Measurements from ENCODE around the gene TMC1. TPM values are rescaled to one million over a fixed set of nuclear protein-coding genes. Genes with fewer than 3 reads are reported as not detected.

TMC1 gene
- total and polyA plus RNA-seq, 10 of the 15 experiments (the other 5 are each of a cell fraction or from before 2014, with no cell fraction given), result 0.06 to 0.94 (median 0.40) TPM; not detected in 1

GRCh38 chr9:72648324-72649126 is 127.1 kb downstream of the TMC1 start:
- 36% methylated on average over 5 of the region's 5 CpGs for WGBS (ENCODE audit: insufficient coverage, insufficient replicate concordance, low lambda C conversion rate, missing lambda C conversion rate)
- no peak overlapping the region for H3K4me3 ChIP-seq
- no peaks in the 10 kb centered on the region for H3K4me1 ChIP-seq (ENCODE audit: control insufficient read depth, insufficient read depth, low read length)
- POLR2A ChIA-PET, result no interaction called here
- H3K79me2 ChIP-seq (ENCODE audit: control insufficient read depth, insufficient read depth, low read length), result no peaks in the 10 kb centered on the region
- no peaks in the 10 kb centered on the region for H3K27me3 ChIP-seq (replicated peaks in 1 of 2; ENCODE audit: control insufficient read depth in 2 of 2, insufficient read depth in 2 of 2, low read length in 1 of 2)
- H3K4me2 ChIP-seq (ENCODE audit: control insufficient read depth, insufficient read depth), result no peak overlapping the region
- no peaks in the 10 kb centered on the region for H3K9me3 ChIP-seq (replicated peaks; ENCODE audit: control insufficient read depth, insufficient read depth, low read length)
- SMC1A ChIA-PET (ENCODE audit: uncharacterized antibody, unreplicated experiment), result interaction anchor here (0.6 to 1.1 kb wide), 2 partner anchors 106 to 654 kb away, joined by 3 read pairs; no protein-coding TSS in a partner anchor
- RAD21 ChIA-PET (ENCODE audit: unreplicated experiment), result no interaction called here
- DNase-seq (ENCODE audit: low read depth, low spot score) (no peak), ATAC-seq (peak; percentile 30; the same call in 2 of the 3 replicates), FAIRE-seq (no peak)
- H3K9ac ChIP-seq (ENCODE audit: control insufficient read depth, insufficient read depth, low read length), result no peak overlapping the region
- no TSS peak for BruUV-seq (replicated peaks)
- H3K27ac ChIP-seq (ENCODE audit: control insufficient read depth, insufficient read depth), result no peak overlapping the region
- CTCF ChIA-PET, result interaction anchor here (0.6 kb wide), 1 partner anchor 446 kb away, joined by 4 read pairs; no protein-coding TSS in a partner anchor
- no peaks in the 10 kb centered on the region for H4K20me1 ChIP-seq (ENCODE audit: control insufficient read depth, insufficient read depth)
- TF ChIP-seq NFXL1 (IDR thresholded peaks at IDR 0.05; ENCODE audit: borderline replicate concordance), result no peak
- TF ChIP-seq BCL11A (IDR thresholded peaks at IDR 0.05; ENCODE audit: low read depth, low read length), result no peak
- no peak for TF ChIP-seq CHD1 (IDR thresholded peaks at IDR 0.05; ENCODE audit: low read depth, low read length)
- no peaks in the 10 kb centered on the region for H3K36me3 ChIP-seq (ENCODE audit: control insufficient read depth in 2 of 2, insufficient read depth in 2 of 2, low read length in 1 of 2)
- in situ Hi-C loops (cut with MboI), result no loop called here
- intact Hi-C loops (cut with micrococcal nuclease; ENCODE audit: unreplicated experiment), result no loop called here
- H2AFZ ChIP-seq (ENCODE audit: control insufficient read depth, low read depth, low read length), result no peak overlapping the region

DNA sequence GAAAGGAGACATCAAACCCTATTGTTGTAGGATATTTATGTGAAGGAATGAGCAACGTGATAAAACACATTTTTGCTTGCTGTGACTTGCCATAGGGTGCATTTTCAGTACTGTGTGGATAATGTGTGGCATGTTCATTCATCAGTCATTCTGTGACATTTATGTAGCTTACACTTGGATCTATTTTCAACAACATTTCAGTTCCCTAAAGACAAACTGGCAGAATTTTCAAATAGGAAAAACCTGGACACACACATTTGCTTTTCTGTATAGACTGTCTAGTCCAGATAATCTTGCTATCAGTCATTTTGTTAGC is 127.7 kb downstream of the TMC1 start:
- H3K4me1 ChIP-seq (ENCODE audit: control insufficient read depth, insufficient read depth, low read length), result no peaks in the 10 kb centered on the region
- H3K79me2 ChIP-seq (ENCODE audit: control insufficient read depth, insufficient read depth, low read length), result no peaks in the 10 kb centered on the region
- H3K36me3 ChIP-seq (ENCODE audit: control insufficient read depth in 2 of 2, insufficient read depth in 2 of 2, low read length in 1 of 2), result no peaks in the 10 kb centered on the region
- CTCF ChIA-PET, result interaction anchor here (0.8 kb wide), 1 partner anchor 610 kb away, joined by 3 read pairs; no protein-coding TSS in a partner anchor
- no peak overlapping the region for H2AFZ ChIP-seq (ENCODE audit: control insufficient read depth, low read depth, low read length)
- DNase-seq (ENCODE audit: low read depth, low spot score), result no peak
- POLR2A ChIA-PET, result no interaction called here
- TF ChIP-seq ZNF622 (IDR thresholded peaks at IDR 0.05) (no peak), PBX3 (IDR thresholded peaks at IDR 0.05; ENCODE audit: insufficient replicate concordance, low read depth, low read length) (no peak), MEF2A (IDR thresholded peaks at IDR 0.05; ENCODE audit: insufficient read depth, low read depth, low read length) (no peak), REST (IDR thresholded peaks at IDR 0.05; ENCODE audit: low read depth, low read length) (no peak), ASH2L (IDR thresholded peaks at IDR 0.05; ENCODE audit: borderline replicate concordance, low read depth) (no peak)
- SMC1A ChIA-PET (ENCODE audit: uncharacterized antibody, unreplicated experiment), result interaction anchor here (0.6 to 1.1 kb wide), 3 partner anchors 107 to 654 kb away, joined by 3 to 4 read pairs (median 3); no protein-coding TSS in a partner anchor
- RAD21 ChIA-PET (ENCODE audit: unreplicated experiment), result no interaction called here
- H3K27ac ChIP-seq (ENCODE audit: control insufficient read depth, insufficient read depth), result no peak overlapping the region
- in situ Hi-C loops (cut with MboI) (no loop called here), intact Hi-C loops (cut with micrococcal nuclease; ENCODE audit: unreplicated experiment) (no loop called here)
- no peaks in the 10 kb centered on the region for H3K27me3 ChIP-seq (replicated peaks in 1 of 2; ENCODE audit: control insufficient read depth in 2 of 2, insufficient read depth in 2 of 2, low read length in 1 of 2)
- H3K9me3 ChIP-seq (replicated peaks; ENCODE audit: control insufficient read depth, insufficient read depth, low read length), result no peaks in the 10 kb centered on the region
- BruUV-seq (replicated peaks), result no TSS peak
- H3K4me2 ChIP-seq (ENCODE audit: control insufficient read depth, insufficient read depth), result no peak overlapping the region
- H3K4me3 ChIP-seq, result no peak overlapping the region
- ATAC-seq, result peak; percentile 17
- no peak overlapping the region for H3K9ac ChIP-seq (ENCODE audit: control insufficient read depth, insufficient read depth, low read length)
- FAIRE-seq, result no peak
- H4K20me1 ChIP-seq (ENCODE audit: control insufficient read depth, insufficient read depth), result no peaks in the 10 kb centered on the region
- 0% methylated on average over 1 of the region's 1 CpG for WGBS (ENCODE audit: insufficient coverage, insufficient replicate concordance, low lambda C conversion rate, missing lambda C conversion rate)

Measured in GM12878 (cell line).